SH-SY5Y (cell line): Measurements from ENCODE around the gene GASK1A.

Experiments
- GATA2 ChIP-seq: IDR thresholded peaks from 2 replicates; pipeline ENCODE4 v1.6.1; 2011; ENCODE audit warnings: mild to moderate bottlenecking, low read depth, low read length
- GATA3 ChIP-seq: IDR thresholded peaks from 2 replicates; pipeline ENCODE4 v1.6.1; 2011; ENCODE audit warnings: low read depth, mild to moderate bottlenecking, low read length, moderate library complexity

GASK1A gene

GRCh38 chr3:42970557-42970956 lies 8.6 kb upstream of the GASK1A start:
- TF ChIP-seq GATA2: no peak
- TF ChIP-seq GATA3: no peak

- no peak for TF ChIP-seq GATA3
- TF ChIP-seq GATA2: no peak
Observed at GRCh38 chr3:42970976-42971772, 7.9 kb upstream of the GASK1A start.

GRCh38 chr3:42975456-42975855 lies 3.7 kb upstream of the GASK1A start:
- no peak for TF ChIP-seq GATA3
- no peak for TF ChIP-seq GATA2

- no peak for TF ChIP-seq GATA2
- no peak for TF ChIP-seq GATA3
Observed at GRCh38 chr3:42975955-42976354, 3.2 kb upstream of the GASK1A start.

GRCh38 chr3:42980209-42980608 lies 1.1 kb downstream of the GASK1A start:
- TF ChIP-seq GATA2 (no peak), GATA3 (no peak)

GRCh38 chr3:42980909-42981308 lies 1.8 kb downstream of the GASK1A start:
- TF ChIP-seq GATA3 (no peak), GATA2 (no peak)

- TF ChIP-seq GATA3 (no peak), GATA2 (no peak)
Observed at GRCh38 chr3:42982645-42983412, 3.7 kb downstream of the GASK1A start.

GRCh38 chr3:42983927-42984326 lies 4.8 kb downstream of the GASK1A start:
- no peak for TF ChIP-seq GATA2
- TF ChIP-seq GATA3: no peak

GRCh38 chr3:42984701-42985100 lies 5.6 kb downstream of the GASK1A start:
- TF ChIP-seq GATA3: no peak
- no peak for TF ChIP-seq GATA2

- no peak for TF ChIP-seq GATA2
- no peak for TF ChIP-seq GATA3
Observed at GRCh38 chr3:42988097-42988496, 9.0 kb downstream of the GASK1A start.

- TF ChIP-seq GATA3 (no peak), GATA2 (no peak)
Observed at GRCh38 chr3:42988566-42988965, 9.5 kb downstream of the GASK1A start.

- no peak for TF ChIP-seq GATA2
- no peak for TF ChIP-seq GATA3
Observed at GRCh38 chr3:42991341-42992315, 12.5 kb downstream of the GASK1A start.

- TF ChIP-seq GATA2 (no peak), GATA3 (no peak)
Observed at GRCh38 chr3:42994595-42994994, 15.5 kb downstream of the GASK1A start.

GRCh38 chr3:42996021-42996420 lies 16.9 kb downstream of the GASK1A start:
- TF ChIP-seq GATA2: no peak
- TF ChIP-seq GATA3: no peak
